ENCODE measurements around the gene KCNJ2.

Gene KCNJ2

DNA sequence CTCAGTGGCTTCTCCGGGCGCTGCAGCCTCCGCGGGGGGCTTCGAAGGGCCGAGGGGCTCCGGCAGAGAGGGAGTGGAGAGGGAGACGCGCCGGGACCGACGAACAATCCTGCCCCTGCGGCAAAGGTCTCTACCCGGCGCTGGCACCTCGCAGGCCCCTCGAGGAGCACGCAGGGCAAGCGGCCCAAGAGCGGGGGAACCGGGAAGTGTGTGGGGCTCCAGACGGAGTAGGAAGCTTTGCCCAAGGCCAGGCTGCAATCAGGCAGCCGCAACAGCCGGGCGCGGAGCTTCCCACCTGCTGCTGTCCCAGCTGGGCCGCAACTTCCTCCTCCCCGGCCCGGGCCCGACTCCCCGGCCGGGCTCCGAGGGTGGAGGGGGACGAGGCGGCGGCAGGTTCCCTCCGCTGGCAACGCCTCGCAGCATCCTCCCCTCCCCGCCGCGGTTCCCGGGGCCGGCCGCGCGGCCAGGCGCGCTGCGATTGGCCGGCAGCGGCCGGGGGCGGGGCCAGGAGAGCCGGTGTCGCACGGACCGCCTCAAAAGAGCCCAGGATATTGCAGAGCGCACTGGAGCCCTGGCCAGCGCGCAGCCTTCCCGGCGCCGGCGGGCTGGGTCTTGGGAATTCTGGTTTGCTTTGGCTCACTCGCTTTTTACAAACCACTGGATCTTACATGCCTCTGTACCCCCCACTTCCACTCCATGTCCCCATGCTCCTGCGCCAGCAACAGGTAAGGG, at the start of gene KCNJ2:
Gene KCNJ2, plus strand, starts transcription at position 556 of the 732 bp plus-strand sequence. CDS start 5,508 bp downstream, outside the sequence.
- peak; percentile 91 for DNase-seq

DNA sequence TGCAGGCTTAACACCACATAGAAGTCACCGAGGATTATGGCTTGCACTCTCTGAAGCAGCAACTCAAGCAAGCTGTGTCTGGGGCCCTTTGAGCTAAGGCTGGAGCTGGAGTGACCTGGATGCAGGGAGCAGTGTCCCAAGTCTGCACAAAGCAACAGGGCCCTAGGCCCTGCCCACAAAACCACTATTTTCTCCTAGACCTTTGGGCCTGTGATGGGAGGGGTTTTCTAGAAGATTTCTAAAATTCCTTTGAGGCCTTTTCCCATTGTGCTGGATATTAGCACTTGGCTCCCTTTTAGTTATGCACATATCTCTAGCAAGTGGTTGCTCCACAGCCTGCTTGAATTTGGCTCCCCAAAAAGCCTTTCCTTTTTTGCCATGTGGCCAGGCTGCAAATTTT, 49.8 kb upstream of the KCNJ2 start:
- DNase-seq, result no peak

DNA sequence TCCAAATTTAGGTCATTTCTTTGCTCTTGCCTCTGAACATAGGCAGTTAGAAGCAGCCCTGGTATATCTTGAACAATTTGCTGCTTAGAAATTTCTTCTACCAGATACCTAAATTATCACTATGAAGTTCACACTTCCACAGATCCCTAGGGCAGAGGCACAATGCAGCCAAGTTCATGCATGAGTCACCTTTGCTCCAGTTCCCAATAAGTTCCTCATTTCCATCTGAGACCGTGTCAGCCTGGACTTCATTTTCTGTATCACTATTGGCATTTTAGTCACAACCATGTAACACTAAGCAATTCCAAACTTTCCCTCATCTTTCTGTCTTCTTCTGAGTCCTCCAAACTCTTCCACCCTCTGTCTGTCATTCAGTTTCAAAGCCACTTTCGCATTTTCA, 49.3 kb upstream of the KCNJ2 start:
- DNase-seq, result peak; percentile 57

DNA sequence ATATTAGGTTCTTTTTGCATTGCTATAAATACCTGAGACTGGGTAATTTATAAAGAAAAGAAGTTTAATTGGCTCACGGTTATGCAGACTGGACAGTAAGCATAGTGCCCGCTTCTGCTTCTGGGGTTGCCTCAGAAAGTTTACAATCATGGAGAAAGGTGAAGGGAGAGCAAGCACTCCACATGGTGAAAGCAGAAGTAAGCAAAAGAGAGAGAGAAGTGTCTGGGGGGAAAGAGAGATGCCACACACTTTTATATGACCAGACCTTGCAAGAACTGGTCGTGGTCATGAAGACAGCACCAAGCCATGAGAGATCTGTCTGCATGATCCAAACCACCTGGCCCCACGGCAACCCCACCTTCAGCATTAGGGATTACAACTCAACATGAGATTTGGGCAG, 48.9 kb upstream of the KCNJ2 start:
- no peak for DNase-seq

DNA sequence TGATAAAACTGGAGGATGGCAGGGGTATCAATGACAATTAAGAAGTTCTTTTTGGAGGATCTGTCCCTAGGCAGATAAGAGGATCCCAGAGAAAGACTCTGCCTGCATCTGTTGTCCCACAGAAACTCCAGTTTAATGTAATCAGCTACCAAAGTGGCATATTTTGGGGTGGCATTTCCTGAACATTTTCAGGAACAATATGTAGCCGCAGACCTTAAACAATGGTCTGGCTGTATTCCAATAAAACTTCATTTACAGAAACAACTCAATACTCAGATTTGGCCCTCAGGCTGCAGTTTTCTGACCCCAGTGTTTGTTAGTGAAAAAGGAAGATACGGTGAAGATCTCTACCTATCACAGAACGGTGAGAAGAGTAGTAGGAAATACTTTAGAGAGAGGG, 48.2 kb upstream of the KCNJ2 start:
- DNase-seq, result no peak

DNA sequence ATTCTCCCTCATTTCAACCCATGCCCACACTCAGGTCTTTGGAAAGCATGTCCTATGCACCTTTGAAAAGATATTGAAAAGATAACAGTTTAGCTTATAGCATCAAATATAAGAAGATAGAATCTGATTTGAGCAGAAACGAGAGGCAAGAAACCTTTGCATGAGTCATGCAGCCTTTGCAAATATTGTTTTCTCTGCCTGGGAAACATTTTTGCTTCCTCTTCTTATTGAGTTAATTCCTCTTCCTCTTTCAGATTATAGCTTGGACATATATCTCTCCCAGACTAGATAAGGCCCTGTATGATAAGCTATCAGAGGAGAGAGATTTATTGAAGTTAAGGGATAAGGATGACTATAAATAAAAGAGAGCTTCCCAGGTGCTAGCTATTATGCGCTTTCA, 46.1 kb upstream of the KCNJ2 start:
- DNase-seq, result peak; percentile 35

DNA sequence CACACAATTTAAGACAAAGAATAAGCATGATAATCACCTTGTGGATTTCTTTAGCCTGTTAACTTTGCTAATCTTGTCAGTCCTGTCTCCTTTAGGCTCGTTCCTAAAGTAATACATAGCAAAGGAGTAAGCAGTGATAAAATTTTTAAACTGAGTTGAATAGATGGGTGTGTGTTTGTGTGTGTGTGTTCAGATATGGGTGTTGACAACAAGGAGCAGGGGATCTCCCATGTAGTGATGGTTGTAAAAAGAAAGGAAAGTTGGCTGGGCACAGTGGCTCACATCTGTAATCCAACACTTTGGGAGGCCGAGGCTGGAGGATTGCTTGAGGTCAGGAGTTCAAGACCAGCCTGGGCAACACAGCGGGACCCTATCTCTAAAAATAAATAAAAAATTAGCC, 44.6 kb upstream of the KCNJ2 start:
- no peak for DNase-seq

DNA sequence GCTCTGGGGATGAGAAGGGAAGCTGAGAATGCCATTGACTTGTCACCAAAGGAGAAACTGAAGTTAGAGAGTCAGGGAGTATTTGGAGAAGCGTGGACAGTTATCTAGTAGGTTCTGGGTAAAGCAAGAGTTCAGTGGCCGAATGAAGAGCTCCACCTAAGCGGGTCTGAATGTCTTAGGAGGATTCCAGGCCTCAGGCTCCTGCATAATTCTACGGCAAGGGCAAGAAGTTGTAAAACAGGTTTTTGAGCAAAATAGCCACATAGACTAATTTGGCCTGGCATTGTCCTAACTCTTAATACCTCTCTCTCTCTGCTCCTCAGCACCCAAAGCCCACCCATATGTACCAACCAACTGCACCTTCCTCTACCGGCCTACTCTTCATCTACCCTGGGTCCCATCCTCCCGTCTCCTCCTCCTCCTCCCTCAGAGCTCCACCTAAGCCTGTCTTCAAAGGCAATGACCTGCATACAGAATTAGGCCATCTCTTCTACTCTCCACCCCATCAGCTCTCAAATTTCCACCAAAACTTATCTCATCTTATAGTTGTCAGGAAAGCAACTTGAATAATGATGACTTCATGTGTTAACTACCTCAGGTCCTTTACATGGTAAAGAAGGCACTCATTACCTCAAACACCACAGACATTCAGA, 42.0 kb upstream of the KCNJ2 start:
- DNase-seq, result no peak

DNA sequence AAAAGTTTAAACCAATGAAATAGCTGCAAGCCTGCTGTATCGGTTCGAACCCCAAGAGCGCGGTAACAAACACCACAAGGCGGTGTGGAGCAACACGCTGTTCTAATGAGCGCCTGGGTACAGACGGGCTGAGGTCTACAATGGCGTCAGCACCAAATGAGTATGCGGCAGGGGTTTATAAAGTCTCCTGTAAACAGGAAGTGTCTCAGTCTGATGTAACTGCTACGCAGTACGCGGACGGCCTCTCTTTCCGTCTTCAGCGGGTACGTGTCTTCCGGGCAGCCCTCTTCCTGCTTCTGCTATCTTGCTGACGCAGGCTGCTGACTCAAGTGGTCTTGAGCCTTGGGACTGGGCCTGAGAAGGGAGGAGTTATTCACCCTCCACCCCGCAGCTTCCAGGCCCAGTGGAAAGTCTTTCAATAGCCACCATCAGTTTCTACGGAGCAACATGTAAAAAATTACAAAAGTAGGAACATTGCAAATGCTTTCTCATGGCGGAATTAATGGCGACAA, 40.5 kb upstream of the KCNJ2 start:
- DNase-seq, result no peak

DNA sequence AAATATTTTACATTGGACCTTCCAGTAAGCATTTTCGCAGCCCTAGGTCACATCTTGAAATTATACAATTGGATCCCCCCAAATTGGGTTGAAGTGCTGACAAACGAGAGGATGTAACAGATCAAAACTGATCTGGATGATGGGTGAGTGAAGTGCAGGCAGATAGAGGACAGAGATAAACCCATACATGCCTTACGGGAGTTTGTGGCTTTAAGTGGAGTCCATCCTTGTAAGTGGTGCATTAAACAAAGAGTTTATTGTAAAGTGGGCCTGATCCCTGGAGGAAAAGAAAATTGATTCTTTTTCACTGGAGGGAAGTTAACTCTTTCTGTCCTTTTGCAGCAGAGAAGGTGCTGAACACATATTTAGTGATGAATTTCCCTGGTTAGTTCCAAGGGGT, 39.0 kb upstream of the KCNJ2 start:
- DNase-seq, result no peak

DNA sequence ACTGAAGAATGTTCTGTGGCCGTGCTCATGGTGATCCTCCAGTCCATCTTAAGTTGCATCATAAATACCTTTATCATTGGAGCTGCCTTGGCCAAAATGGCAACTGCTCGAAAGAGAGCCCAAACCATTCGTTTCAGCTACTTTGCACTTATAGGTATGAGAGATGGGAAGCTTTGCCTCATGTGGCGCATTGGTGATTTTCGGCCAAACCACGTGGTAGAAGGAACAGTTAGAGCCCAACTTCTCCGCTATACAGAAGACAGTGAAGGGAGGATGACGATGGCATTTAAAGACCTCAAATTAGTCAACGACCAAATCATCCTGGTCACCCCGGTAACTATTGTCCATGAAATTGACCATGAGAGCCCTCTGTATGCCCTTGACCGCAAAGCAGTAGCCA, 36.8 kb upstream of the KCNJ2 start:
- DNase-seq, result no peak

DNA sequence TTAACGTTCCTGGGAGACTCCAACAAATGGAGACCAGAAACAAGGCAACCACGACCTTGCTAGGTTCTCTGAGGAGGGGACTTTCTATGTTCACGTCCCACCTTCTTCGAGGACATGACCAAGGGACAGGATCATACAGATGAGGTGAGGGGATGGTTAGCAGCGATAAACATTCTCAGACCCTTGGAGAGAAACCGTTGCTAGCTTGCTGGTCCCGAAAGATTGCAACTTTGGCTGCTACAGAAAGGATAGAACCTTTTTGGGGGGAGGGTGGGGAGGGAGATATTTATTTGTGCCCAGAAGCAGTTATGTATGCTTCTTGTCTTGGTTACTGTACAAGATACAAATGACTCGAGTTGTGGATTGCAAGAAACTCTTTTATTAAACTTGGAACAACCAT, 35.3 kb upstream of the KCNJ2 start:
- no peak for DNase-seq

DNA sequence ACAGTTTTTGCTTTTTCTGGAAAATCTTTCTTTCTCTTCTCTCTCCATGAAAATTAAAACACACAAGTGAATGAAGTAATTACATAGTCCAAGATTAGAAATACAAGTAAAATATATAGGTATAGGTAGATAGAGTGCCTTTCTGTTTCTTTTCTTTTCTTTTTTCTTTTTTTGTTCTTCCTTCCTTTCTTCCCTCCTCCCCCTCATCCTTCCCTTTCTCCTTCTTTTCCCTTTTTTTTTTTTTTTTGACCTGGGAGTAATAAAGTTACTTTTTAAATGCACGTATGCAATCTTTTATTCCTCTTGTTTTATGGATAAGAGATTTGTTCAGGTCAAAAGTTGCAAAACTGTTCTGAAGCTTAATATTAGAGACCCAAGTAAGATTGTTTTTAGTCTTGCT, 34.6 kb upstream of the KCNJ2 start:
- DNase-seq, result no peak

DNA sequence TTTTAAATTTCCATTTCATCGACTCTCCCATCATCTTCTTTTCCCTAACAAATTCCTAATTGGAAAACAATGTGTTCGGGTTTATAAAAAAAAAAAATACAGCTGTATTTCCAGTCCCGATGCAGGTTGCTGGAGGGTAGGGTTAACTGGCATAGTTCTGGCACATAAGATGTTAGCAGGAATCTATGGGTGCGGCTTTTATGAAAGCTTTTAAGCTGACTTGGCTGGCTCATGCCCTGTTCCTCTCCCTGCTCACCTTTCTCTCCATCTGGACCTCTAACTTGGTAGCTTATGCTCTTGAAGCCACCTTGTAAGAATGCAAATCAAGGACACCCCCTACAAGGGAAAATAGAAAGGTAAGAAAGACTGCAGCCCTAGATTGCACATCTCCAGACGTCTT, 33.2 kb upstream of the KCNJ2 start:
- no peak for DNase-seq

DNA sequence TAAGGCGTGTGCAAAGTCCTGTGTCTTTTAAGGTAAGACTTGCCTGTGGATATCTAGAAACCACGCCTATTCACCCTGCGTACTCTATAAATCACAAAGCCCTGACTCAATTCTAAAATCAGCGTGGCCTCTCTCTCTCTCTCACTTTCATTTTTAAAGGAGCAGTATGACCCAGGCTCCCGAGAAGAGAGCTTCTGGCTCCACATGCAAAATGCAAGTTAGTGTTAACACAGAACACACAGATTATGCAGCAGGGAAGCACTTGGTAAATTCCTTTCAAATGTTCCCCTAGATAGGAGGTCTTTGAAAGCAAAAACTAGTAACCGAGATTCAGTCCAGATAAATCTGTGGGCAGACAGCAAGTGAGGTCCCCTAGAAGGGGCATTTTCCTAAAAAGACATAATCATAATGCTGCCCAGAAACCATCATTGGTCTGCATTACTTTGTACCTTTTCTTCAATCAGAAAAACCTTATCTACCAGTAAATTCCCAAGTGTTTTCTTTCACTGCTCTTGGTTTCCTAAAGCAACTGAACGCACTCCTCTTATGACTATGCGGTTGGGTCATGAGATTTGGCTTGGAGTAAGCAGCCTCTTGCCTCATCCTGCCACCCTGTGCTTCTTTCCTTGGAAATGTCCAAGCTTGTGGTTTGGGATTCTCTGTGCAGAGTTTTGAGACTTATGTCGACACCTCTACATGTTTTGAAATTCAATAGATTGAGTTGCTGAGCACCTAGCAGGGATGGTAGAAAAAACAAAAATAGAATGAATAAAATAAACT, 31.7 kb upstream of the KCNJ2 start:
- DNase-seq, result peak; percentile 74

DNA sequence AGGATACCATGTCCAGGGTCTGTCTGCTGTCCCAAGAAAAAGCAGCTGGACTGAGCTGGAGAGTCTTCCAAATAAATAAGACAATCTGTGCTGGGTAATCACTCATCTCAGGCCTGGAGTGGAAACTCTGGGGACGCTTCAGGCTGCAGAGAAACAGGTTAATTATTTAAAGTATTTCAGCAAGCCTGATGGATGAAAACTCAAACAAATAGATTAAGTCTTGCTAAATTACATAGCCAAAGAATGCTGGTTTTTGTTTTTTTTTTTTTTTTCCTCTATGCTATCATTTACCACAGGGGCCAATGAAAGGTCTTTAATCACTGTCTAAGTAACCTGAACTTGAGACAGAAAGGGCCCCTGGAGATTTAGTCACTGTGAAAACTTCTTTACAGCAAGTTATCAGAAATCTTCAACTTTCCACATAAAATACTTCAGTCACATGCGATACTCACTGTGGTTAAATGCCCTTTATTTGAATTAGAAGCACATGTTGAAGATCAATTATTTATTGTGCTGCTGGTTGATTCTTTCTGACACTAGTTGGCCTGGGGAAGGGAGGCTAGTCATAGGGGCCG, 31.0 kb upstream of the KCNJ2 start:
- DNase-seq, result no peak

DNA sequence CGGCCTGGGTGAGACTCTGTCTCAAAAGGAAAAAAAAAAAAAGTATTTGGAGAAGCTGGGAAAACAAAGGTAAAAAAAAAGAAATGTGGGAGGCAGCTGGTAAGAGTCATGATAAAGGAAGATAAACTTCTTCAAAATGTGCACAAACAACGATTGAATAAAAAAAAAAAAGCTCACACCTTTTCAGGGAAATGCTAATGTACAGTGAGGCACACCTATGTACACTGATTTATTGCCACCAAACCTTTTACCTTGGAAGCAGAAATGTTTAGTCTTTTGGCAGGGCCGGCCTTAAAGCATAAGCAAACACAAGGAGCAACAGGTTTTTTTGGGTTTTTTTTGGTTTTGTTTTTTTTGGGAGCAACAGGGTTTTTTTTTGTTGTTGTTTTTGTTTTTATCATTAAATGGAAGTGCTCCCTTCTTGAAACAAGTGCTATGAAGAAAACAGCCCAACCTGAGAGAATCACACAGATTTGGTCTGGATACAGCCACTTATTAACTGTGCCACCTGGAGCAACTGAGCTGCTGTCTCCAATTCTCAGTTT, 29.8 kb upstream of the KCNJ2 start:
- no peak for DNase-seq

DNA sequence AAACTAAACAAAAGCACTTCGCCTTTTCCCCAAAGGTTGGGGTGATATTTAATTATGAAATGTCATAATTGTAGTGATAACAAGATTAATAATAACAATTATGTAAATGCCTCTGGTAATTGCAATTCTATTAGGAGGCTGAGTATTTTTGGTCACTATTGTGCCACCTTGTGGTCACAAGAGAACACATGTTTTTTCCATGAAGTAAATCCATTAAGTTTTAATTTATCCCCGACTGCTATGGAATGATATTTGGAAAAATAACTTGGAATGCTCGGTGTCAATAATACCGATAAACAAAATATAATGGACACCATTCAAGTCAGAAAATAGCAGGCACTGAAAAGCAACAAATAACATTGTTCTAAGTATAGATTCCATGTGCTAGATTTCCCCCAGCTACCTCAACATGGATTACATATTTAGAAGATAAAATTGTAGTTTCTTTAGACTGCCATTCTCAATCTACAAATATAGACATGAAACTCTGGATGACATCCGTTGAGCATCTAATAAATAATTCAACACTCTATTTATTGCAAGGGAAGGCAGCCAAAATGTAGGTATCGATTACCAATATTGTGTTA, 25.0 kb upstream of the KCNJ2 start:
- peak; percentile 48 for DNase-seq

DNA sequence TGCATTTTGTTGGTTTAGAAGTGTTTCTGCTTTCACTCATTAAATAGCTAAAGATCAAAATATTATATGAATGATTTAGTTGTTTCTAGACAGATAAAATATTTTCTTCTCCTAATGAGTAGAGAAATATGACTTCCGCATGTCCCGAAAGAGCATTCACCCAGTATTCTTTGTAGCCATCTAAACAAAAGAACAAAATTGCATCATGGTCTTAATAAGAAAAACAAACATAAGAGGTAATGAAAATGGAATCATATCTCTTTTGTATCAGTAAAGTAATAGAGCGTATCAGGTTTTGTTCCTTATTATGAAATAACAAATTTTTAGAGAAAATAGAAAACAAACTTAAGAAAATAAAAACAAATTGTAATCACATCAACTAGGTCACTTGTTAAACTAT, 16.1 kb upstream of the KCNJ2 start:
- no peak for DNase-seq

DNA sequence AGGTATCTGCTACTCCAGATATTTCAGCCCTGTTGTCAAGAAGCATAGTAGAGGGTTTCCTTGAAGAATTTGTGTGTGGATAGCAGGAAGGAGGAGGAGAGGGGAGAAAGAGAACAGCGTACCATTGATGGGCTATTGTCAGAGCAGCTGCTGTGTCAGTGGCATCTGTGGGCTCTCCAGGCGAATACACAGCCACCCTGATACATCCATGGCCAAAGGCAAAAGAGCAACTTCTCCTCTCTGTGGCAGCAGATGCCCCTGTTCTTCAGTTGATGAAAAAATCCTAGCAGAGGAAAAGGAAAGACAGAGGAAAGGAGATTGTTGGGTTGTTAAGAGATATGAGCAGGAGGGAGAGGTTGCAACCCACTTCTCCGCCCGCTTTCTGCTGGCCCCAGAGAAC, 12.2 kb upstream of the KCNJ2 start:
- DNase-seq, result no peak

DNA sequence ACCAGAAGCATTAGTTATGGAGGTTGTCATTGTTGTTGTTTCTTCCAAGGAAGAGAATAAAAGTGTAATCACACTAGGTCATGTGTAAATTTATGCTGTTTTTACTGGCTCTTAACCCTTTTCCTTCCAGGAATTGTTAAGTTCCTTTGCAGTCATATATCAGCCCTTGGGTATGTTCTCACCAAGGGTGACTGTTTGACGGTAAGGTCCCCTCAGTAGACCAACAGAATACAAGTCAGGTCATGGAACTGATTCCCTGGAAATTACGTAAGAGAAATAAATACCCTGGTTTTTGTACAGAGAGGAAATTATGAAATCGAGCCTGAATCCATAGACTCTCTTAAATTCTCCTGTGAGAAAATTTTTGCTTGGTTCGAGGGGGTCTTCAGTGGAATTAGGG, 11.2 kb upstream of the KCNJ2 start:
- DNase-seq, result no peak

DNA sequence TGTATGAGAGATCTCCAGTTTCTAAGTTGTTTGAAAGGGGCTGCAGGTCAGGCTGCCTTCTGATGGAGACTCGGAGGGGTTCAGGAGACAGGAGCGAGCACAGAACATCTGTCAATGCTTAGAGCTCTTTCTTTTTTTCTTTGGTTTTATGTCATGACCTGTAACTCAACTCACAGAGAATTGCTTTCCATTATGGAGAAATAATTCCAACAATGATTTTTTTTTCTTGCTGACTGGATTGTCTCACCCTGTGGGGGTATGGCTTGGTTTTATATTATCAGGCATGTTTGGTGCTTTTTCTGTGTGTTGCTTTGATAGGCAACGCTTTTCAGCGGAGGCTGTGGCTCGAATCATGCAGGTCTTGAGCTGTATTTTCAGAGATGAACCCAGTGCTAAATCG, 10.7 kb upstream of the KCNJ2 start:
- DNase-seq, result no peak

DNA sequence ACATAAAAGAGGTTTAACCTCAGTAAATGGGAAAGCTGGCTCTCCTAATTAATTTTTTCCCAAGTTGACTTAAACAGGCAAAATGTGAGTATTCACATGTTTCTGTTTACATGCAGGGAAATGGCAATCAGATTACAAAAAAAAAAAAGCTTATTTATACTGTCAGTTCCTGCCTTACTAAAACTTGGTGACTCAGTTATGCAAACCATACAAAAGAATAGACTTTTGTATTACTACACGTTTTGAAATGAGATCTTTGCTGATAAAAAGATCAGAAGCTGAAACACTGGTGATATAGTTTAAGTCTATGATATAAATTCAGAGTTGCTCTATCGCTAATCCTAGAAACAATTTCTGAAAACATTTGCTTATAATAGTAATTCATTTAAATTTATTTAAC, 9.4 kb upstream of the KCNJ2 start:
- no peak for DNase-seq
